Measurements from ENCODE around the gene RCAN3.
A peak's percentile ranks its signal among the peaks of the same experiment; 100 is the strongest.

The RCAN3 gene

GRCh38 chr1:24553931-24554330 is 51.3 kb downstream of the RCAN3 start:
- no peak for DNase-seq

GRCh38 chr1:24554714-24555113 is 52.1 kb downstream of the RCAN3 start:
- DNase-seq: no peak

GRCh38 chr1:24555591-24556413 is 53.2 kb downstream of the RCAN3 start, which contains the start of gene NCMAP:
Gene NCMAP, plus strand, starts transcription at chr1:24556087. Its CDS starts 39,344 bp downstream, at chr1:24595431.
- no peak for DNase-seq

- DNase-seq: no peak
These were observed 53.8 kb downstream of the RCAN3 start for GRCh38 chr1:24556414-24556795.

GRCh38 chr1:24557220-24557619 is 54.6 kb downstream of the RCAN3 start:
- no peak for DNase-seq

GRCh38 chr1:24557711-24558131 is 55.1 kb downstream of the RCAN3 start:
- DNase-seq: no peak

GRCh38 chr1:24558455-24558854 is 55.8 kb downstream of the RCAN3 start:
- DNase-seq: no peak

- DNase-seq: peak; percentile 89
These were observed 56.5 kb downstream of the RCAN3 start for GRCh38 chr1:24558902-24559791.

GRCh38 chr1:24560361-24560760 is 57.7 kb downstream of the RCAN3 start:
- no peak for DNase-seq

GRCh38 chr1:24562625-24563024 is 60.0 kb downstream of the RCAN3 start:
- peak; percentile 46 for DNase-seq

- no peak for DNase-seq
These were observed 62.1 kb downstream of the RCAN3 start for GRCh38 chr1:24564695-24565094.

- no peak for DNase-seq
These were observed 63.7 kb downstream of the RCAN3 start for GRCh38 chr1:24566236-24566867.

- DNase-seq: no peak
These were observed 65.3 kb downstream of the RCAN3 start for GRCh38 chr1:24567792-24568388.

- no peak for DNase-seq
These were observed 65.8 kb downstream of the RCAN3 start for GRCh38 chr1:24568475-24568874.

- no peak for DNase-seq
These were observed 67.9 kb downstream of the RCAN3 start for GRCh38 chr1:24570265-24571125.

- DNase-seq: no peak
These were observed 69.7 kb downstream of the RCAN3 start for GRCh38 chr1:24572301-24572700.

GRCh38 chr1:24575905-24576587 is 73.4 kb downstream of the RCAN3 start:
- no peak for DNase-seq

GRCh38 chr1:24578846-24579245 is 76.2 kb downstream of the RCAN3 start:
- no peak for DNase-seq

- DNase-seq: no peak
These were observed 78.1 kb downstream of the RCAN3 start for GRCh38 chr1:24580756-24581155.

- DNase-seq: no peak
These were observed 81.6 kb downstream of the RCAN3 start for GRCh38 chr1:24584171-24584647.

GRCh38 chr1:24586119-24586518 is 83.5 kb downstream of the RCAN3 start:
- no peak for DNase-seq
